Left ventricle myocardium inferior (tissue), 1 donor: ENCODE results near the gene ZNF408. TPM values are rescaled to one million over a fixed set of nuclear protein-coding genes. Genes with fewer than 3 reads are reported as not detected.

Source experiments
- DNase-seq: peaks from one replicate; pipeline ENCODE4 v3.0.0-alpha.2; 2020
- H3K27ac ChIP-seq: fragments of 200-600 bp; replicated peaks from 2 replicates; pipeline ENCODE4 v1.8.0; 2021
- H3K27me3 ChIP-seq: fragments of 200-600 bp; 2 replicates; pipeline ENCODE4 v1.8.0; 2021; ENCODE audit warnings: low read depth
- H3K36me3 ChIP-seq: fragments of 200-600 bp; 2 replicates; pipeline ENCODE4 v1.8.0; 2021
- H3K4me1 ChIP-seq: fragments of 200-600 bp; 2 replicates; pipeline ENCODE4 v1.8.0; 2021
- H3K4me3 ChIP-seq: fragments of 200-600 bp; 2 replicates; pipeline ENCODE4 v1.8.0; 2021; ENCODE audit warnings: mild to moderate bottlenecking, moderate library complexity
- H3K9me3 ChIP-seq: fragments of 200-600 bp; replicated peaks from 2 replicates; pipeline ENCODE4 v1.8.0; 2021
- intact Hi-C: fragments of 100-400 bp; cut with micrococcal nuclease; formaldehyde crosslinking; loops from one replicate; pipeline ENCODE4 v1.11.0; 2022
- long read RNA-seq: library from polyadenylated mRNA; unstranded; transcript quantifications from one replicate; pipeline ENCODE4 v2.0.0, GENCODE V29; 2021
- total RNA-seq: library from RNA; stranded (reverse); fragmentation: NEBNext Ultra II Directional; extraction: Animal tissue kit (Norgen Biotek cat#: 25700); gene quantifications from one replicate; pipeline ENCODE4 v1.2.1, GENCODE V29; 2021
- TF ChIP-seq, protein P1 (sequence below): fragments of 200-600 bp; IDR thresholded peaks from 2 replicates; pipeline ENCODE4 v1.8.0; 2021; ENCODE audit warnings: antibody characterized with exemption, mild to moderate bottlenecking, borderline replicate concordance
- donor health status: DM: no; HTN: yes; CAD: no; lungs with severe emphysema.

ZNF408 gene
- total RNA-seq: 7.3 TPM
- long read RNA-seq, transcript ZNF408-201 (5 exons, 2,442 nt): major isoform, 16 of 19 reads
- long read RNA-seq, partial matches to known transcripts: 0 of 19 reads
- long read RNA-seq, other reads (novel, unspliced or antisense): 1 of 19 reads

DNA sequence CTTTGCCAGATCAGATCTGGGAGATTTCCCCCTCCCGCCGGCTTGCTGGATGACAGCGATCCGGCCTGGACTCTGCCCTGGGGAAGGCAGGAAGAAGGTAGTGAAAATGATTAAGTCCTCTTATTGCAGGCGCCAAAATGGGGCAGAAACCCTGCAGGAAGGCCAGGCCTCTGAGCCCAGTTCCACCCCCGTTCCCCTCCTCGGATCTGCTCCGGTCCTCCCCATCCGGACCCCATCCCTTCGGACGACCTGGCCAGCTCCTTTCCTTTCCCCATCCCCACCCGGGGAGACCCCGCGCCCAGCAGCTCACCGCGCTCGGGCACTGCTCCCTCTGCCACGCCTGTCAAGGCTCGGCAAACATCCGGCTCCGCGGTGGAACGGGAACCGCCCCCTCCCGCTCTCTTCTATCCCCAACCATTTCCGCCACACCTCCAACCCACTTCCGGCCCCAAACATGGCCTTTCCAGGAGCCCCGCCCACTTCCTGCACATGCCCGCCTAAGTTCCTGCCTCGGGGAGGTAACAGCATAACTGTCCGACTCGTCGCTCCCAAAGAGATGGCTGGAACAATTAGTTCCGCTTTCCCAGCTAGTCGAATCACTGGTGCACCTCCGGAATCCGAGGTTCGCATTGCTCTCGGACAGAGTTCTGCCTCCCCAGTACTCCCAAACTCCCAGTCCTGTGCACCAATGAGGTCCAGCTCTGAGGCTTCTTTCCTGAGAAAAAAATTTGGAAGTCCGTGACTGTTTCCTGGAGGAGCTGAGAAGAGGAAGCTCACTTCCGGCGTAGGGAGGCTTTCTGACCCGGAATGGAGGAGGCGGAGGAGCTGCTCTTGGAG, at the start of gene ZNF408, which contains the start of gene ARHGAP1:
TSS of gene ZNF408 (plus strand) at position 791 of the 837 bp plus-strand sequence. CDS start at position 808, 17 bp downstream.
TSS of gene ARHGAP1 (minus strand) at position 379 of the 837 bp plus-strand sequence. CDS start 4,512 bp downstream, outside the sequence.
- peaks cover 75% of the 10 kb centered on the region for H3K4me1 ChIP-seq
- H3K36me3 ChIP-seq: peaks cover 44% of the 10 kb centered on the region
- intact Hi-C loops: no loop called here
- DNase-seq: peak; percentile 99
- no peaks in the 10 kb centered on the region for H3K9me3 ChIP-seq
- H3K27ac ChIP-seq: peak within 1 kb of the TSS; percentile 96
- no peaks in the 10 kb centered on the region for H3K27me3 ChIP-seq
- TF ChIP-seq, protein P1, sequence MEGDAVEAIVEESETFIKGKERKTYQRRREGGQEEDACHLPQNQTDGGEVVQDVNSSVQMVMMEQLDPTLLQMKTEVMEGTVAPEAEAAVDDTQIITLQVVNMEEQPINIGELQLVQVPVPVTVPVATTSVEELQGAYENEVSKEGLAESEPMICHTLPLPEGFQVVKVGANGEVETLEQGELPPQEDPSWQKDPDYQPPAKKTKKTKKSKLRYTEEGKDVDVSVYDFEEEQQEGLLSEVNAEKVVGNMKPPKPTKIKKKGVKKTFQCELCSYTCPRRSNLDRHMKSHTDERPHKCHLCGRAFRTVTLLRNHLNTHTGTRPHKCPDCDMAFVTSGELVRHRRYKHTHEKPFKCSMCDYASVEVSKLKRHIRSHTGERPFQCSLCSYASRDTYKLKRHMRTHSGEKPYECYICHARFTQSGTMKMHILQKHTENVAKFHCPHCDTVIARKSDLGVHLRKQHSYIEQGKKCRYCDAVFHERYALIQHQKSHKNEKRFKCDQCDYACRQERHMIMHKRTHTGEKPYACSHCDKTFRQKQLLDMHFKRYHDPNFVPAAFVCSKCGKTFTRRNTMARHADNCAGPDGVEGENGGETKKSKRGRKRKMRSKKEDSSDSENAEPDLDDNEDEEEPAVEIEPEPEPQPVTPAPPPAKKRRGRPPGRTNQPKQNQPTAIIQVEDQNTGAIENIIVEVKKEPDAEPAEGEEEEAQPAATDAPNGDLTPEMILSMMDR: no peak
- H3K4me3 ChIP-seq: peak within 1 kb of the TSS; percentile 89

DNA sequence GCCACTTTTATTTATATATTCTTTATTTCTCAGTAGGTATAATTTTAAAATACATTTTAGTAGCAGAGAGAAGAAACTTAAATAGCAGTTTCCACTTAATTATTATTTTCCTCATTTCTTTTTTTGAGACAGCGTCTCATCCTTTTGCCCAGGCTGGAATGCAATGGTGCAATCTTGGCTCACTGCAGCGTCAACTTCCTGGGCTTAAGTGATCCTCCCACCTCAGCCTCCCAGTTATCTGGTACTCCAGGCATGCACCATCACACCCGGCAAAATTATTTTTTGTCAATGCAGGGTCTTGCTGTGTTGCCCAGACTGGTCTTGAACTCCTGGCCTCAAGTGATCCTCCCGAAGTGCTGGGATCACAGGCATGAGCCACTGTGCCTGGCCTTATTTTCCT, 45.2 kb upstream of the ZNF408 start:
- intact Hi-C loops: no loop called here

DNA sequence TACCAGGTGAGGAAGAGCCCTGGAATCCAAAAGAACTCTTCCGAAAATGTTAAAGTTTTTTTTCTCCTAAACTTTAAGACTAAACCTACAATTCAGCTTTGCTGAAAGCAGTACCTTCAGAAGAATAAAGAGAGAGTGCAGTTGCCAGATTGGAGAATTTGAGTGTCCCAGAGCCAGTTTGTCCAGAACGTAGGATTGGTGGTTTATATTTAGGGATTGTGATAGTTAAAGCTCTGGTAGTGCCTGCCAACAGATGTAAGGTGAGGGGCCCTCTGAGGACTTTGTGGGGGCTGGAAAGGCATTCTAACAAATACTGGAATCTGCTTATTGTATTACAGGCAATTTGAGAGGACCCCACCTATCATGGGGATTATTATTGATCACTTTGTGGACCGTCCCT, 43.6 kb upstream of the ZNF408 start:
- Histone ChIP-seq H3K4me3 (no peak overlapping the region), H3K36me3 (peaks cover 95% of the 10 kb centered on the region), H3K27me3 (no peaks in the 10 kb centered on the region), H3K4me1 (peaks cover 35% of the 10 kb centered on the region), H3K27ac (peak overlapping the region; percentile 88), H3K9me3 (no peaks in the 10 kb centered on the region)
- intact Hi-C loops: no loop called here
- TF ChIP-seq, protein P1: no peak
- DNase-seq: no peak

More for the DNA sequence above, 45.2 kb upstream of the ZNF408 start:
- Histone ChIP-seq H3K27ac (peak overlapping the region; percentile 88), H3K4me3 (no peak overlapping the region), H3K9me3 (no peaks in the 10 kb centered on the region), H3K4me1 (peaks cover 39% of the 10 kb centered on the region), H3K27me3 (no peaks in the 10 kb centered on the region), H3K36me3 (peaks cover 95% of the 10 kb centered on the region)
- TF ChIP-seq, protein P1: no peak
- DNase-seq: no peak

DNA sequence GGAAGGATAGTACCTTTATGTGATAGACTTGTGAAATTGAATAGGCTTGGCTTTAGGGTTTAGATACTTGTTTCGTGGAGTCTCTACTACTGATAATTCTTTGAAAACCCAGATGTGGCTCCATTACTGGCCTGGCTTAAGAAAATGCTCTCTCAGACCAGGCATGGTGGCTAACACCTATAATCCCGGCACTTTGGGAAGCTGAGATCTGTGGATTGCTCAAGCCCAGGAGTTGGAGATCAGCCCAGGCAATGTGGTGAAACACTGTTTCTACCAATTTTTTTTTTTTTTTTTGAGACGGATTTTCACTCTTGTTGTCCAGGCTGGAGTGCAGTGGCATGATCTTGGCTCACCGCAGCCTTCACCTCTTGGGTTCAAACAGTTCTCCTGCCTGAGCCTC, 42.6 kb upstream of the ZNF408 start:
- H3K4me1 ChIP-seq: peaks cover 39% of the 10 kb centered on the region
- intact Hi-C loops: no loop called here
- TF ChIP-seq, protein P1: no peak
- peaks cover 95% of the 10 kb centered on the region for H3K36me3 ChIP-seq
- no peak overlapping the region for H3K4me3 ChIP-seq
- DNase-seq: peak; percentile 62
- peak overlapping the region; percentile 88 for H3K27ac ChIP-seq
- no peaks in the 10 kb centered on the region for H3K9me3 ChIP-seq
- no peaks in the 10 kb centered on the region for H3K27me3 ChIP-seq

DNA sequence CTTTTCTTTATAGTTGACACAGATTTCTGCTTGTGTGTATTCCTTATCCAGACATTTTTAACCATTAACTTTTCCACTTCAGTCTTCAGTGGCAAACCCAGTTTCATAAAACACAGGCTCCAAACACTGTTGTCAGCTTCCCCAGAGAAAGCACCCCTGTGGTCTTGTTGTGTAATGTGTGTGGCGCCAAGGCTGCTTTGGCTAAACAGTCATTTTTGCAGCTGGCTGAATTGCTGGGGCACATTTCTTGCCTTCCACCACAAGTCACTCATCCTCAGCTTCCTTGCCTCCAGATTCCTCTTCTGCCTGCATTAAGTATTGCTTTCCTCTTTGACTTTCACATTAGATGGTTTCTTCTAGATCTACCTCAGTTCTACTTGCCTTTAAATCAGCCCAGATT, 40.9 kb upstream of the ZNF408 start:
- peak overlapping the region; percentile 88 for H3K27ac ChIP-seq
- peaks cover 96% of the 10 kb centered on the region for H3K36me3 ChIP-seq
- intact Hi-C loops: no loop called here
- H3K9me3 ChIP-seq: no peaks in the 10 kb centered on the region
- DNase-seq: no peak
- TF ChIP-seq, protein P1: no peak
- H3K27me3 ChIP-seq: no peaks in the 10 kb centered on the region
- no peak overlapping the region for H3K4me3 ChIP-seq
- H3K4me1 ChIP-seq: peaks cover 55% of the 10 kb centered on the region
